Measurements from ENCODE around the gene KIF5C.

DNA sequence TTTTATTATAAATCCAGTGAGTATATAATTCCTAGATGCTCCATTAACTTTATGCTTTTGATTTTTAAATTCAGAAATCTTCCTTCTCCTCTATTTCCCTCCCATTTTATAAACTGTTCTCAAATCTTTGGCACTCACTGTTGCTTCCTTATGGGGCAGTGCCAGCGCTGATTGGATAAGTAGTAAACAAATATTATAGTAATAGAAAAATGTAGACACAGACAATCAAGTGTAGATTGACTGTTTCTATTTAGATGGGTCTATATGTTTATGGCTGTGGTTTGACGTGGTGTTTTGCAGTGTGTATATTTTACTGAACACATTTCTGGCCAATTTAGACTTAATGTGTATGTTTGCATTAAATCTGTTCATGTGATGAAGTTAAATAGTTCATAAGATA is 200.1 kb downstream of the KIF5C start:
- TF ChIP-seq, protein P1, sequence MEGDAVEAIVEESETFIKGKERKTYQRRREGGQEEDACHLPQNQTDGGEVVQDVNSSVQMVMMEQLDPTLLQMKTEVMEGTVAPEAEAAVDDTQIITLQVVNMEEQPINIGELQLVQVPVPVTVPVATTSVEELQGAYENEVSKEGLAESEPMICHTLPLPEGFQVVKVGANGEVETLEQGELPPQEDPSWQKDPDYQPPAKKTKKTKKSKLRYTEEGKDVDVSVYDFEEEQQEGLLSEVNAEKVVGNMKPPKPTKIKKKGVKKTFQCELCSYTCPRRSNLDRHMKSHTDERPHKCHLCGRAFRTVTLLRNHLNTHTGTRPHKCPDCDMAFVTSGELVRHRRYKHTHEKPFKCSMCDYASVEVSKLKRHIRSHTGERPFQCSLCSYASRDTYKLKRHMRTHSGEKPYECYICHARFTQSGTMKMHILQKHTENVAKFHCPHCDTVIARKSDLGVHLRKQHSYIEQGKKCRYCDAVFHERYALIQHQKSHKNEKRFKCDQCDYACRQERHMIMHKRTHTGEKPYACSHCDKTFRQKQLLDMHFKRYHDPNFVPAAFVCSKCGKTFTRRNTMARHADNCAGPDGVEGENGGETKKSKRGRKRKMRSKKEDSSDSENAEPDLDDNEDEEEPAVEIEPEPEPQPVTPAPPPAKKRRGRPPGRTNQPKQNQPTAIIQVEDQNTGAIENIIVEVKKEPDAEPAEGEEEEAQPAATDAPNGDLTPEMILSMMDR (IDR thresholded peaks at IDR 0.05): no peak
- no peak for TF ChIP-seq POLR2A (IDR thresholded peaks at IDR 0.05)
